Uterus (tissue), 4 donors: Measurements from ENCODE around the gene TUNAR. TPM values are rescaled to one million over a fixed set of nuclear protein-coding genes. Genes with fewer than 3 reads are reported as not detected.

ENCODE experiments used
- DNase-seq, 2 donors: peaks; one replicate each; pipeline ENCODE4 v3.0.0-alpha.2; 2019 to 2020
- H3K27ac ChIP-seq, 2 donors: fragments of 200-600 bp; sonication (generic); 1 replicate in 1 of 2; 2 replicates in 1 of 2; pipeline ENCODE4 v1.5.1; 2016 to 2018
- H3K27me3 ChIP-seq, 2 donors: fragments of 200-600 bp; sonication (generic); one replicate each; pipeline ENCODE4 v1.5.1; 2018 to 2019; ENCODE audit warnings: control low read depth in 1 of 2
- H3K36me3 ChIP-seq, 2 donors: fragments of 200-600 bp; sonication (generic); one replicate each; pipeline ENCODE4 v1.5.1; 2019; ENCODE audit warnings: control low read depth in 1 of 2
- H3K4me1 ChIP-seq, 2 donors: fragments of 200-600 bp; sonication (generic); one replicate each; pipeline ENCODE4 v1.5.1; 2018 to 2019; ENCODE audit warnings: control low read depth in 1 of 2
- H3K4me3 ChIP-seq, 2 donors: fragments of 200-600 bp; sonication (generic); 1 replicate in 1 of 2; 2 replicates in 1 of 2; pipeline ENCODE4 v1.5.1; 2018 to 2019; ENCODE audit warnings: mild to moderate bottlenecking in 1 of 2
- H3K9me3 ChIP-seq, 2 donors: fragments of 200-600 bp; sonication (generic); one replicate each; pipeline ENCODE4 v1.5.1; 2019; ENCODE audit warnings: control low read depth in 1 of 2
- POLR2A ChIP-seq, 2 donors: fragments of 450-650 bp; IDR thresholded peaks; one replicate each; pipeline ENCODE4 v1.6.1; 2016; ENCODE audit warnings: antibody characterized with exemption in 2 of 2, mild to moderate bottlenecking in 1 of 2, moderate library complexity in 1 of 2
- intact Hi-C: fragments of 100-400 bp; cut with DNase I; formaldehyde crosslinking; loops from one replicate; pipeline ENCODE4 v1.15.1; 2023; ENCODE audit warnings: low total_unique reads
- total RNA-seq, 4 donors: library from RNA; depleted of rRNA in 3 of 4; stranded (reverse); fragments of >200 nt in 3 of 4; gene quantifications; one replicate each; pipeline versions ENCODE4 v1.1.0 to v1.2.4, GENCODE V29; 2014 to 2023
- TF ChIP-seq, protein P1 (sequence below), 4 experiments: fragments of 200-600 bp in 2 of 4; fragments of 450-650 bp in 2 of 4; sonication (generic) in 2 of 4; IDR thresholded peaks; one replicate each; pipeline ENCODE4 v1.5.1; 2016 to 2019; ENCODE audit warnings: antibody characterized with exemption in 4 of 4, mild to moderate bottlenecking in 2 of 4, moderate library complexity in 1 of 4
- donor health status: DM: yes; HTN: yes; CAD: no.

TUNAR gene
- total RNA-seq, 4 donors from 2014 or later: 0.40 to 4.2 (median 1.8) TPM; not detected in 1

DNA sequence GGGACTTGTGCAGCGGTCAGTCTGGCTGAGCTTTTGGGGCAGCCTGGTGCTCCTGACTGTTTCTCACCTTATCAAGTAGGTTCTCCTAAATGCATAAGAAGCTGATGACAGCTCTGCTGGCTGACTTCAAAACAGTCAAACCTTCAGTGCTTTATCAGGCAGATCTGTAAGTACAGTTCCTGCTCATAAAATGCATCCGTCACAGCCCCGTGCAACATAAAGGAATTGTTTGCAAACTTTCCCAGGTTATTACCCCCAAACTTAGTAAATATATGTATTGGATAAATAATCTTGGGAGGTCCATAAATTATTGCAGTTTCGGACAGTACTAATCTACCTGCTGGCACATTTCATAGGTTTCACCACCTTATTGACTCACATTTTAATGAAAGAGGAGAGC, 10.7 kb downstream of the TUNAR start:
- Histone ChIP-seq H3K4me1 (no peaks in the 10 kb centered on the region), H3K36me3 (no peaks in the 10 kb centered on the region), H3K9me3 (no peaks in the 10 kb centered on the region), H3K27me3 (no peaks in the 10 kb centered on the region), H3K4me3 (no peak overlapping the region), H3K27ac (no peak overlapping the region)
- TF ChIP-seq POLR2A (IDR thresholded peaks at IDR 0.05): no peak
- TF ChIP-seq, protein P1, sequence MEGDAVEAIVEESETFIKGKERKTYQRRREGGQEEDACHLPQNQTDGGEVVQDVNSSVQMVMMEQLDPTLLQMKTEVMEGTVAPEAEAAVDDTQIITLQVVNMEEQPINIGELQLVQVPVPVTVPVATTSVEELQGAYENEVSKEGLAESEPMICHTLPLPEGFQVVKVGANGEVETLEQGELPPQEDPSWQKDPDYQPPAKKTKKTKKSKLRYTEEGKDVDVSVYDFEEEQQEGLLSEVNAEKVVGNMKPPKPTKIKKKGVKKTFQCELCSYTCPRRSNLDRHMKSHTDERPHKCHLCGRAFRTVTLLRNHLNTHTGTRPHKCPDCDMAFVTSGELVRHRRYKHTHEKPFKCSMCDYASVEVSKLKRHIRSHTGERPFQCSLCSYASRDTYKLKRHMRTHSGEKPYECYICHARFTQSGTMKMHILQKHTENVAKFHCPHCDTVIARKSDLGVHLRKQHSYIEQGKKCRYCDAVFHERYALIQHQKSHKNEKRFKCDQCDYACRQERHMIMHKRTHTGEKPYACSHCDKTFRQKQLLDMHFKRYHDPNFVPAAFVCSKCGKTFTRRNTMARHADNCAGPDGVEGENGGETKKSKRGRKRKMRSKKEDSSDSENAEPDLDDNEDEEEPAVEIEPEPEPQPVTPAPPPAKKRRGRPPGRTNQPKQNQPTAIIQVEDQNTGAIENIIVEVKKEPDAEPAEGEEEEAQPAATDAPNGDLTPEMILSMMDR (IDR thresholded peaks at IDR 0.05): no peak
- no peak for DNase-seq
- intact Hi-C loops: no loop called here

DNA sequence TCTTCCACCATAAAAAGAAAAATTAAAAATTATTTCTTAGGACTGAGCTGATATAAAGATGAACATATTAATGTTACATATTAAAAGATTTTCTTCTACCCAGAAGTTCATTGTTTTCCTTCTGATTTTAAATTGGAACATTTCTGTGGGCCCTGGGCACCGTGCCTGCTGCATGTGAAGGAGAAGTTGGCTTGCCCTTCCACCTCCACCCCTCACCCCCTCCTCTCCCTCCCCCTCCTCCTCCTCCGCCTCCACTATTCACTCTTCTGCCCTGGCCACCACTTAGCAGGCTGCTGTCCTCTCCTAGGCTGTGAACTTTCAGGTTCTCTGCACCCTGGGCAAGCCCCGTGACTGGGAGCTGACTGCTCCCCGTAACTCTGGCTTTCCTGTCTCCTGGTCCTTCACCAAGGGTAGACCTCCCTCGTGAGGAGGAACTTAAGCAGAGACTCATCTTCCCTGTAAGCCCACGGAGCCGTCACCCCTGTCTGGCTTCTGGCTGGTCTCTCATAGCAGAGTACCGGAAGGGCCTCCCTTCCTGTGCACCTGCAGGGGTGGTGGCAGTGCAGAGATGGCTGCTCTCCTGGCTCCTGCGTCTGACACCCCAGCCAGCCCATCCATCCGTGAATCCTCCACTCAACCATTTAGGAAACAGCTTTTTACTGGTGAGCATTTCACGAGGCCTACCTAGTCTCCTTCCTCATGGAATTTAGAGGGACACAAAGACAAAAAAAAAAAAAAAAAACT, 12.8 kb downstream of the TUNAR start:
- Histone ChIP-seq H3K36me3 (no peaks in the 10 kb centered on the region), H3K27me3 (no peaks in the 10 kb centered on the region), H3K9me3 (no peaks in the 10 kb centered on the region), H3K4me3 (no peak overlapping the region), H3K4me1 (no peaks in the 10 kb centered on the region), H3K27ac (no peak overlapping the region)
- intact Hi-C loops: no loop called here
- no peak for TF ChIP-seq POLR2A (IDR thresholded peaks at IDR 0.05)
- TF ChIP-seq, protein P1 (IDR thresholded peaks at IDR 0.05): no peak
- DNase-seq: no peak

DNA sequence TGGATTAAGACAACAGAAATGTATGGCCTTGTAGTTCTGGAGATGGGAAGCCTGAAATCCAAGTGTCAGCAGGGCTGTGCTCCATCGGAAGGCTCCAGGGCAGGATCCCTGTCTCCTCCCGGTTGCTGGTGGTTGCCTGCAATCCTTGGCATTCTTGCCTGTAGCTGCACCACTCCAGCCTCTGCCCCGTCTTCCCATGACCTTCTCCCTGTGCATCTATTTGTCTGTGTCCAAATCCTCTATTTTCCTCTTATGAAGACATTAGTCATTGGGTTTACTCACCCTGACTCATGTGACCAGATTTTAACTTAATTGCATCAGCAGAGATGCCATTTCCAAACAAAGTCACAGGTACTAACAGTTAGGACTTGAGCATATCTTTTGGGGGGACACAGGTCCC, 15.1 kb downstream of the TUNAR start:
- Histone ChIP-seq H3K4me3 (no peak overlapping the region), H3K27me3 (no peaks in the 10 kb centered on the region), H3K9me3 (no peaks in the 10 kb centered on the region), H3K27ac (no peak overlapping the region), H3K36me3 (no peaks in the 10 kb centered on the region), H3K4me1 (no peaks in the 10 kb centered on the region)
- intact Hi-C loops: no loop called here
- no peak for TF ChIP-seq POLR2A (IDR thresholded peaks at IDR 0.05)
- TF ChIP-seq, protein P1 (IDR thresholded peaks at IDR 0.05): no peak
- DNase-seq: no peak

DNA sequence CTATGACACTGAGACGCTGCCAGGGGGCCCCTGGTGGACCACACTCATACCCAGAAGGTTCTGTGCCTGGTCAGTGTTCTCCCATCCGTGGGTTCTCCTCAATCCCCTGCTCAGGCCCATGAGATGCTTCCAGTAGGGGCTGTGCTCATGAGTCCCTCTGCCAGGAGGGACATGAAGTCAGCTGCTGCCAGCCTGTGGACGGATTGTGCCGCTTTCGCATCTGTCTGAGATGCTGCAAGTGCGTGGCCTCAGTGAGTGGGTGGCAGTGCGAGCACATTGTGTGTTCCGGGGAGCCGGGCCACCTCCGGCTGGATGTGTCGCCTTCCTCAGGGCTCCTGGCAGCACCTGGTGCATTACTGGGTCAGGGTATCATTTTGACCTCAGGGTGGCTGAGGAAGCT, 15.5 kb downstream of the TUNAR start:
- intact Hi-C loops: no loop called here
- Histone ChIP-seq H3K27me3 (no peaks in the 10 kb centered on the region), H3K27ac (no peak overlapping the region), H3K4me1 (no peaks in the 10 kb centered on the region), H3K4me3 (no peak overlapping the region), H3K9me3 (no peaks in the 10 kb centered on the region), H3K36me3 (no peaks in the 10 kb centered on the region)
- no peak for DNase-seq
- TF ChIP-seq POLR2A (IDR thresholded peaks at IDR 0.05): no peak
- TF ChIP-seq, protein P1 (IDR thresholded peaks at IDR 0.05): no peak

DNA sequence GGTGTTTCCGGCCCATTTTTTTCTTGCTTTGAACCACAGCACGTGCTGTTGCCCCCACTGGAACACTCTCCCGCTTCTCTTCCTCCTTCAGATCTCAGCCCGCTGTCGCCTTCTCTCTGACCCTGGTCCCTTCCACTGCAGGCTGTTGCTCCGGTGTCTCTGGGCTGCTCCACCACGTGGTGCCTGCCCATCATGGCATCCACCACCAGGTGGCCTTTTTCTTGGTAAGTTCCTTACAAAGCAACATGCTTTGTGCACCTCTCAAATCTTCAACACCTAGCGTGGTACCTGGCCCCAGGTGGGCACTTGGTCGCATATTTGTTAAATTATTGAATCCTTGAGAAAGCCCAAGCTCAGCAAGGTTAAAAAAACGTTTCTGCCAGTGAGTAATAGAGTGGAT, 19.1 kb downstream of the TUNAR start:
- no peaks in the 10 kb centered on the region for H3K9me3 ChIP-seq
- no peaks in the 10 kb centered on the region for H3K36me3 ChIP-seq
- H3K4me1 ChIP-seq: no peaks in the 10 kb centered on the region
- no peak overlapping the region for H3K4me3 ChIP-seq
- no peak overlapping the region for H3K27ac ChIP-seq
- no peaks in the 10 kb centered on the region for H3K27me3 ChIP-seq
- DNase-seq: no peak
- intact Hi-C loops: no loop called here
- TF ChIP-seq, protein P1 (IDR thresholded peaks at IDR 0.05): no peak
- no peak for TF ChIP-seq POLR2A (IDR thresholded peaks at IDR 0.05)
